Stimulated activated CD4-positive, alpha-beta T cell treated with anti-CD3 and anti-CD28 coated beads, Interleukin-4, amount 100 ng/mL, for 24 hours (primary cell): ENCODE results near the gene PYM1.
A peak's percentile ranks its signal among the peaks of the same experiment; 100 is the strongest.
"Not testable (repeated sequence)": the region's sequence is repeated elsewhere in the genome, so short reads cannot be mapped to it uniquely, and the experiment has no call there.

Source experiments
- DNase-seq: peaks from one replicate; pipeline ENCODE4 v3.0.0-alpha.2; 2020

PYM1 gene

GRCh38 chr12:55938826-55939501 lies 11.3 kb upstream of the PYM1 start:
- peak; percentile 27 for DNase-seq

DNA sequence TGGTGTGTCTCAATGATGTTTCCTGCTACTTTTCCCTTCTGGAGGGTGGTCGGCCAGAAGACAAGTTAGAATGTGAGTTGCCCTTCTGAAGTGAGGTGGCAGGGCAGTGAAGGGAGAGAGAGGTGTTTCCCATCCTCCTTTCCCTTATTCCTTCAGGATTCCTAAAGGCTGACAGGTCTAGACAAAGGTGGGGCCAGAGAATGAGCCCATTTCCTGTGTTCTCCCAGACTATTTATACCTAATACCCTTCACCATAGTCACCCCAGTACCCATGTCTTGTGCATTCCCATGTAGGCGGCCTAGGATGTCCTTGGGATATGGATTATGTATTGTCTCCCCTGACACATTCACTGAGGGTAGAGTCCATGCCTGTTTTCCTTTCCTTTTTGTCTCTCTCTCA lies 10.3 kb upstream of the PYM1 start:
- no peak for DNase-seq

- peak; percentile 50 for DNase-seq
These were observed 8.1 kb upstream of the PYM1 start for GRCh38 chr12:55935738-55936151.

- no peak for DNase-seq
These were observed 7.1 kb upstream of the PYM1 start for GRCh38 chr12:55934773-55935172.

- no peak for DNase-seq
These were observed 6.4 kb upstream of the PYM1 start for GRCh38 chr12:55933799-55934742.

DNA sequence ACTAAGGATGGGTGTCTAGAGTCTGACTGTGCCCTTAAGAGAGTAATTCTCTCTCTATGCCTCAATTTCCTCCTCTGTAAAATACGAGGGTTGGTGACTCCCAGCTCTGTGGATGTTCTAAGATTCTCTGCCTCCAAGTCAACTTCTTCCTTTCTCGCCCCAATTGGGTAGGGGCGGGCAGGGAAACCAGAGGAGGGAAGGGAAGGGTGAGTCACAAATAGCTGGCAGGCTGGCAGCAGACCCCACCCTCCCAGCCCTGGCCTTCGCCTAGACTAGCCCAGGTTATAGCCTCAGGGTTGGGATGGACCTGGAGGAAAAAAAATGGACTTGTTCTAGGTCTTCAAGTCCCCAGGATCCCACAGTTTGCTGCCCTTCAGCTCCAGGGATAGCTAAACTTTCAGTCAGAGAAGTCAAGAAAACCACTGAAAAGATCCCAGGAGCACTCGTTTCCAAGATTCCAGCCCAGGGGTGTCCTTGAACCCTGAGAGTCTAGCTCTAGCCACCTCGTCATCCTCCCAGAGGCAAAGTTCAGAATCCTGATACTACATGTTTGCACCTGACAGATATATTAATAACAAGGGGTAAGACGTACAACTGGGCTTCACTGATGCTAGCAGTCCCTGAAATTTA lies 5.6 kb upstream of the PYM1 start:
- DNase-seq = no peak

DNA sequence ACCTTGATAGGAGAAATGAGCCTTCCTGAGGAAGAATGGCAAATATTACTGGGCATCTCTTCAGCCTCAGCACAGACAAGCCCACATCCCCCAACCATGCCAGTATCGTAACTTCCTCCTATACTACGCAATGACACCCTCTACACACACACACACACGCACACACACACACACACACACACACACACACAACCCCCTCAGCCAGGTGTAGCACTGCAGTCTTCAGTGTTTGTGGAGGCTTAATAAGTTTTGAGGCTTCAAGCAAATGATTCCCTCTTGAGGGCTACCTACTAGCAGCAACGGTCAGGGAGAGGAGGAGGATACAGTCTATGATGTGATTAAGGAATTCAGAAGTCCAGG lies 4.8 kb upstream of the PYM1 start:
- peak; percentile 53 for DNase-seq

DNA sequence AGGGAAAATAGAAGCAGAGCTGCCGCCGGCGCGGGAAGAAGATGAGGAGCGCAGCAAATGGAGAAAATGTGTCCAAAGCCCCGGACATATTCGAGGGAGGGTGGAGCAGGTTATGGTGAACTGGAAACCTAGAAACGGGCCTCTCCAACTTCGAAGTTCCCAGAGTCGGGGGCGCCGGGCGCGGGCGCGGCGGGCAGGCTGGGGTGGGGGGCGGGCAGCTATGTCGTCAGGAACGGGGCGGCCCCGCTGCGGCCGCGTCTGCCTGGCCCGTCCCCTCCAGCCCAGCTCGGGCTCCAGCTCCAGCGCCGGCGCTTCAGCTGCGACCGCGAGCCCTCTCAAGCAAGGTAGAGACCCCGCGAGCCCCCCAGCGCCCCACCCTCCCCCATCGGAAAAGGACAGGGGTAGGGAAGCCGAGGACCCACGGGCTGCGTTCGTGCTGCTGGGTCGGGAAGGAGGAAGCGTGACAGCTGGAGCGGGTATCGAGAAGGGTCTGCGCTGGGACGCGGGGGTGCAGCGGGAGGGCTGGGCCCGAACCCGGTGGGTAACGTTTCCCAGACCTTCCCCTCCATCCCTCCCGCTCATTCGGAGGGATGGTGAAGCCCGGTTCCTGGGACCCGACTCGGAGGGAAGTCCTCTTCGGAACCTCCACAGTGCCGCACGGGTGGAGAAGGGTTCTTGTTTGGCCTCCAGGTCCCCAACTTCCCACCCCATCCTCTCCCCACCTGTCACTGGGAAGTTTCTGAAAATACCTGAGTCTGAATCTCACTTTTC lies 4.3 kb upstream of the PYM1 start:
- peak; percentile 30 for DNase-seq

GRCh38 chr12:55931317-55931779 lies 3.7 kb upstream of the PYM1 start:
- no peak for DNase-seq

- peak; percentile 82 for DNase-seq
These were observed 3.1 kb upstream of the PYM1 start, which contains the start of gene DGKA for GRCh38 chr12:55930771-55931316. Gene DGKA (plus strand): TSS chr12:55931162. CDS start chr12:55936504, 5,342 bp downstream.

- peak; percentile 84 for DNase-seq
These were observed 1.7 kb upstream of the PYM1 start for GRCh38 chr12:55929306-55929791.

DNA sequence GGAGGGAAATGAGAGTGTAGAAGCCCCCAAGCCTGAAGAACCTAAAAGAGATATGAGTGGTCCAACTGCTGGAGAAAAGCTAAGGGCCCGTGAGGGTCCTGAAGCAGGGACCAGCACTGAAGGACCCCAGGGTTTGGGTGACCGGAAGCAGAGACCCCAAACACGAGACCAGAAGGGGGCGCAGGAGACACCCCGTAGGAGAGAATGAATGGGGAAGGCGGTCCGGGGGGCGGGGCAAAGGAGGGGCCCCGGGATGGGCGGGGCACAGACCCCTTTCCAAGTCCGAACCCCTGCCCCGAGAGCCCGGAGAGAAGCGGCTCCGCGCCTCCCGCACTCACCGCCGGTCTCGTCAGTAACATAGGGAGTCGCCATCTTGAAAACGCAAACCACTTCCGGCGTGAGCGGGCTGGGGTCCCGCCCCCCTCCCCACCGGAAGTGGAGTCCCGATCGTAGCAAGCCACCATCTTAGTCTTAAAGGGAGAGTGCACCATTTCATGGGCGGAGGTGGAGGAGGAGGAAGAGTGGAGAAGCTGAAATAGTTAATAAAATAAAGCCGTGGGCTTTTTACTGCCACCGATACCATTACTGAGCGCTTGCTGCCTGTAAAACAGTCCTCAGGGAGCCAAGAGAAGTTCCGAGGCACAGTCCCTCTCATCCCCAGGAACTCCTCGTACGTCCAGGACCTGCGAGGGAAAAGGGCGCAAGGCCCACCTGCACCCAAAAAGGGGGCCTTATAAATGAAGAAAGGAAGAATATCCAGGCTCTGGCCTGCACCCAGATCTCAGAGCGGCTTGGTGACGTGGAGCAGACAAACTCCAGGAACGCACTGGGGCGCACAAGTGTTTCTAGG lies 731 bp downstream of the PYM1 start:
- DNase-seq = peak; percentile 91

GRCh38 chr12:55925870-55926737 lies 1.6 kb downstream of the PYM1 start:
- no peak for DNase-seq

DNA sequence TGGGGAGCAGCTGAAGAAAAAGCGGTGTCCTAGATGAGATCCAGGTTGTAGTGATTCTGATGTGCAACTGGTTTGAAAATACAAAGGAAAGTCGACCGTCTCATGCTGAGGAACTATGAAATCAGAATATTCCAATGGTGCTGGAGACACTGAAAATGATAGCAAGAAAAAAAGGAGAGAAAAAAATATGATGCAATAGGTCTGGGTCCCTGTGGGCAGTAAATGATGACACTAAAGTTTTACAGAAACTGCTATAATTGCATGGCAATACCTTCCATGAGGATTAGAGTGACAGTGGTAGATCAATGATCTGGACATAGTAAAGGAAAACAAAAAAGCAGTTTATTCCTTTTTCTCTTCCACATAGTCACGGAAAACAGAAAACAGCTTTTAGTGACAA lies 2.3 kb downstream of the PYM1 start:
- DNase-seq = no peak

DNA sequence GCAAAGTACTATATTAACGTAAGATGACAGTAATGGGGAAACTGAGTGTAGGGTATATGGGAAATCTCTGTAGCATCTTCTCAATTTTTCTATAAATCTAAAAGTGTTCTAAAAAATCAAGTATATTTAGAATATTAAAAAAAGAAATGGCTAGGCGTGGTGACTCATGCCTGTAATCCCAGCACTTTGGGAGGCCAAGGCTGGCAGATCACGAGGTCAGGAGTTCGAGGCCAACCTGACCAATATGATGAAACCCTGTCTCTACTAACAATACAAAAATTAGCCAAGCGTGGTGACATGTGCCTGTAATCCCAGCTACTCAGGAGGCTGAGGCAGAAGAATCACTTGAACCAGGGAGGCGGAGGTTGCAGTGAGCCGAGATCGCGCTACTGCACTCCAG lies 4.0 kb downstream of the PYM1 start:
- not testable (repeated sequence) for DNase-seq

- no peak for DNase-seq
These were observed 5.6 kb downstream of the PYM1 start for GRCh38 chr12:55922126-55922525.

DNA sequence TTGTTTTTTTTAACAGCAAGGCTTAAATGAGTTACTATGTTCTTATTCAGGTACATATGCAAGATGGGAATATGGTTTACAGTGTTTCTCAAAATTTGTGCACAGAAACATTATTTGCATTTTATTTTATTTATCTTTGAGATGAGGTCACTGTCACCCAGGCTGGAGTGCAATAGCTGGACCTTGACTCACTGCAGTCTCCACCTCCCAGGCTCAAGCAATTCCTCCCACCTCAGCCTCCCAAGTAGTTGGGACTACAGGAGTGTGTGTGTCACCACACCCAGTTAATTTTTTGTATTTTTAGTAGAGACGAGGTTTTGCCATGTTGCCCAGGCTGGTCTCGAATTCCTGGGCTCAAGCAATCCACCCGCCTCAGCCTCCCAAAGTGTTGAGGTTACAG lies 8.7 kb downstream of the PYM1 start:
- DNase-seq = not testable (repeated sequence)

GRCh38 chr12:55915482-55915859 lies 12.2 kb downstream of the PYM1 start:
- no peak for DNase-seq

- DNase-seq = no peak
These were observed 14.8 kb downstream of the PYM1 start for GRCh38 chr12:55912908-55913307.

- DNase-seq = no peak
These were observed 18.2 kb downstream of the PYM1 start for GRCh38 chr12:55909513-55909884.
